ENCODE measurements around the gene TCEANC. TPM values are rescaled to one million over a fixed set of nuclear protein-coding genes. Genes with fewer than 3 reads are reported as not detected.

Gene TCEANC
- polyA plus RNA-seq, 2 donors, result 0.85 to 1.2 TPM

GRCh38 chrX:13695601-13696115, 42.7 kb downstream of the TCEANC start:
- 74 to 83% methylated on average over 4 of the region's 4 CpGs for WGBS, 2 donors
- no peaks in the 10 kb centered on the region for H3K9me3 ChIP-seq (ENCODE audit: control insufficient read depth in 2 of 2, insufficient read depth in 1 of 2, low read depth in 1 of 2, low read length in 1 of 2)
- no peak overlapping the region for H3K27ac ChIP-seq (ENCODE audit: low read depth in 2 of 2, low read length in 1 of 2)
- peaks cover 0 to 6% of the 10 kb centered on the region in 2 donors for H3K27me3 ChIP-seq (ENCODE audit: control insufficient read depth in 1 of 2, insufficient read depth in 2 of 2, low read length in 2 of 2)
- no peak overlapping the region for H3K4me3 ChIP-seq (ENCODE audit: low read depth in 1 of 2, low read length in 2 of 2)
- no peaks in the 10 kb centered on the region for H3K4me1 ChIP-seq (ENCODE audit: control insufficient read depth in 2 of 2, insufficient read depth in 2 of 2, low read length in 1 of 2)
- H3K36me3 ChIP-seq (ENCODE audit: control insufficient read depth in 2 of 2, insufficient read depth in 2 of 2, low read length in 1 of 2), result no peaks in the 10 kb centered on the region

DNA sequence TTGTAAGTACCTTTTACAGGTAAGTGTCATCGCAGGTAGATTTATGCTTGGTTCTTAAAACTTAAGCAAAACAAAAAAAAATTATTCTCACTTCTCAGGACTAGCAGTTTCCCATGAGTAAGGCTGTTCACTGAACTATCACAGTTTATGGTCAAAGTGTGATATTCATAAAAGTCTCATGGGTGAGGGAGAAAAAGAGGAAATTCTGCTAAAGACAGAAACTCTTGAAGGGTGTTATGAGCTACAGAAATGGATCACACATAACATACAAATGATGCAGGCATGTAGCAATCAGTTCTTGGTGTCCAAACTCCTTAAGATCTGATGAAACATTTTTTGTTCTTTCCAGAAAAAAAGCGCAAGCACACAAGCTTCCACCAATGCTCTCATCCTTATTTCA, 44.5 kb downstream of the TCEANC start:
- WGBS, 2 donors, result 95 to 97% methylated on average over 2 of the region's 2 CpGs

GRCh38 chrX:13697976-13698375, 45.0 kb downstream of the TCEANC start:
- Histone ChIP-seq H3K9me3 (ENCODE audit: control insufficient read depth in 2 of 2, insufficient read depth in 1 of 2, low read depth in 1 of 2, low read length in 1 of 2) (no peaks in the 10 kb centered on the region), H3K4me3 (ENCODE audit: low read depth in 1 of 2, low read length in 2 of 2) (no peak overlapping the region), H3K4me1 (ENCODE audit: control insufficient read depth in 2 of 2, insufficient read depth in 2 of 2, low read length in 1 of 2) (no peaks in the 10 kb centered on the region), H3K36me3 (ENCODE audit: control insufficient read depth in 2 of 2, insufficient read depth in 2 of 2, low read length in 1 of 2) (no peaks in the 10 kb centered on the region), H3K27me3 (ENCODE audit: control insufficient read depth in 1 of 2, insufficient read depth in 2 of 2, low read length in 2 of 2) (peaks cover 0 to 3% of the 10 kb centered on the region in 2 donors), H3K27ac (ENCODE audit: low read depth in 2 of 2, low read length in 1 of 2) (no peak overlapping the region)
- WGBS, 2 donors, result 89 to 96% methylated on average over 1 of the region's 1 CpG

More for the DNA sequence above, 44.5 kb downstream of the TCEANC start:
- peaks cover 0 to 6% of the 10 kb centered on the region in 2 donors for H3K27me3 ChIP-seq (ENCODE audit: control insufficient read depth in 1 of 2, insufficient read depth in 2 of 2, low read length in 2 of 2)
- H3K36me3 ChIP-seq (ENCODE audit: control insufficient read depth in 2 of 2, insufficient read depth in 2 of 2, low read length in 1 of 2), result no peaks in the 10 kb centered on the region
- H3K4me1 ChIP-seq (ENCODE audit: control insufficient read depth in 2 of 2, insufficient read depth in 2 of 2, low read length in 1 of 2), result no peaks in the 10 kb centered on the region
- H3K27ac ChIP-seq (ENCODE audit: low read depth in 2 of 2, low read length in 1 of 2), result no peak overlapping the region
- H3K4me3 ChIP-seq (ENCODE audit: low read depth in 1 of 2, low read length in 2 of 2), result no peak overlapping the region
- H3K9me3 ChIP-seq (ENCODE audit: control insufficient read depth in 2 of 2, insufficient read depth in 1 of 2, low read depth in 1 of 2, low read length in 1 of 2), result no peaks in the 10 kb centered on the region

DNA sequence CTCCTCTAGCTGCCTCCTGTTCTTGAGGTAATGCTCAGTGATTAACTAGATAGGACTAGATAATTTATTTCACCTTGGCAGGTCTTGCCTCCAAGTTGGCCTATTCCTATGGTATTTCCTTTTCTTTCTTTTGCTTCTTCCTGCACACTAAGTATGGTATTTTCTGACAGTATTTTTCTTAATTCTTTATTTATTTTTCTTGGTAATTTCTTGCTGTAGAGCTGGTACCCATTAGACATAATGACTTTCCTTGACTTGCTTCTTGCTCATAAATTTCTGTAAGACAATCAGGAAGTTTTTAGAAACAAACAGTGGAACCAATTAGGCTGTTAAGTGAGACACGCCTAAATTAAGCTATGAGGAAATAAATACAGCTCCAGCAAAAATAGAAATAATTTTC, 45.5 kb downstream of the TCEANC start:
- no peaks in the 10 kb centered on the region for H3K4me1 ChIP-seq (ENCODE audit: control insufficient read depth in 2 of 2, insufficient read depth in 2 of 2, low read length in 1 of 2)

GRCh38 chrX:13699183-13699826, 46.4 kb downstream of the TCEANC start:
- Histone ChIP-seq H3K4me3 (ENCODE audit: low read depth in 1 of 2, low read length in 2 of 2) (no peak overlapping the region), H3K27ac (ENCODE audit: low read depth in 2 of 2, low read length in 1 of 2) (no peak overlapping the region), H3K27me3 (ENCODE audit: control insufficient read depth in 1 of 2, insufficient read depth in 2 of 2, low read length in 2 of 2) (no peaks in the 10 kb centered on the region), H3K4me1 (ENCODE audit: control insufficient read depth in 2 of 2, insufficient read depth in 2 of 2, low read length in 1 of 2) (no peaks in the 10 kb centered on the region), H3K9me3 (ENCODE audit: control insufficient read depth in 2 of 2, insufficient read depth in 1 of 2, low read depth in 1 of 2, low read length in 1 of 2) (no peaks in the 10 kb centered on the region), H3K36me3 (ENCODE audit: control insufficient read depth in 2 of 2, insufficient read depth in 2 of 2, low read length in 1 of 2) (no peaks in the 10 kb centered on the region)
- WGBS, 2 donors, result 58% methylated on average over 7 of the region's 7 CpGs

More for the DNA sequence above, 45.5 kb downstream of the TCEANC start:
- no peak overlapping the region for H3K4me3 ChIP-seq (ENCODE audit: low read depth in 1 of 2, low read length in 2 of 2)
- H3K36me3 ChIP-seq (ENCODE audit: control insufficient read depth in 2 of 2, insufficient read depth in 2 of 2, low read length in 1 of 2), result no peaks in the 10 kb centered on the region
- H3K27me3 ChIP-seq (ENCODE audit: control insufficient read depth in 1 of 2, insufficient read depth in 2 of 2, low read length in 2 of 2), result no peaks in the 10 kb centered on the region
- H3K27ac ChIP-seq (ENCODE audit: low read depth in 2 of 2, low read length in 1 of 2), result no peak overlapping the region
- no peaks in the 10 kb centered on the region for H3K9me3 ChIP-seq (ENCODE audit: control insufficient read depth in 2 of 2, insufficient read depth in 1 of 2, low read depth in 1 of 2, low read length in 1 of 2)
- WGBS, 2 donors, result 27 to 40% methylated on average over 1 of the region's 1 CpG

DNA sequence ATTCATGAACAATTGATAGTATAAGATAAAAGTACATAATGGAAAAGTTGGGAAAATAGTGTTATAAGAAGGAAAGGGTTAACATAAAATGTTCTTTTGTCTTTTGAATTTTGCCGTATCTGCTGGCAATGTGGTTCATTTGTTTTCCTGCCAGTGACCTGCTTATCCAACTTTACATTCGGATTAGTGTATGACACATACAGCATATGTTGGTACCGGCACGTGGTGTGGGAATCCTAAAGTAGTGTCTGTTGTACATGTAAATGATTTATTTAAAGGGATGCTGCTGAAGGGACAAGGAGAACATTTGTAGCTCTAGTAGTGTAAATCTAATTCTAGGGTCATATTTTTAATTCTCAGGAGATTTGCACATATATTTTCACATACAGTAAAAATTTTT, 47.4 kb downstream of the TCEANC start:
- Histone ChIP-seq H3K36me3 (ENCODE audit: control insufficient read depth in 2 of 2, insufficient read depth in 2 of 2, low read length in 1 of 2) (no peaks in the 10 kb centered on the region), H3K4me3 (ENCODE audit: low read depth in 1 of 2, low read length in 2 of 2) (no peak overlapping the region), H3K4me1 (ENCODE audit: control insufficient read depth in 2 of 2, insufficient read depth in 2 of 2, low read length in 1 of 2) (no peaks in the 10 kb centered on the region), H3K27me3 (ENCODE audit: control insufficient read depth in 1 of 2, insufficient read depth in 2 of 2, low read length in 2 of 2) (no peaks in the 10 kb centered on the region), H3K9me3 (ENCODE audit: control insufficient read depth in 2 of 2, insufficient read depth in 1 of 2, low read depth in 1 of 2, low read length in 1 of 2) (no peaks in the 10 kb centered on the region), H3K27ac (ENCODE audit: low read depth in 2 of 2, low read length in 1 of 2) (no peak overlapping the region)
- WGBS, 2 donors, result 39 to 45% methylated on average over 4 of the region's 4 CpGs

- no peaks in the 10 kb centered on the region for H3K9me3 ChIP-seq (ENCODE audit: control insufficient read depth in 2 of 2, insufficient read depth in 1 of 2, low read depth in 1 of 2, low read length in 1 of 2)
- 77 to 83% methylated on average over 5 of the region's 5 CpGs for WGBS, 2 donors
Measured at GRCh38 chrX:13702111-13702789, 49.3 kb downstream of the TCEANC start.

DNA sequence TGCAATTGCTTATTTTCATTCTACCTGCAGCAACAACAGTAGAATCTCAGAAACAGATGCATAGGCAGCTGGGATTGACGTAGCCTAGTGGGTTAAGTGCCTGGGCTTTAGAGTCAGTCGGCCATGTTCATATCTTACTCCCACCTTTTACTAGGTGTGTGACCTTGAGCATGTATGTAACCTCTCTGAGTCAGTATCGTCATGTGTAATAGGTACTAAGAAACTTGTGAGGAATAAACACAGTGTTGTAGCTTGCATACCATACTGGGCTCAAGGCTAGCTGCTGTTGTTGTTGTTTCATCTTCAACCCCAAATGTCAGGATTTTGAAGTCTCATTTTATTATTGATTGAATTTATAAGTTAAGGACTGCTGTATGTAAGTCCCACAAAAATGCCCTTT, 50.2 kb downstream of the TCEANC start:
- no peak overlapping the region for H3K4me3 ChIP-seq (ENCODE audit: low read depth in 1 of 2, low read length in 2 of 2)
- H3K27ac ChIP-seq (ENCODE audit: low read depth in 2 of 2, low read length in 1 of 2), result no peak overlapping the region
- 71 to 88% methylated on average over 3 of the region's 3 CpGs for WGBS, 2 donors
- no peaks in the 10 kb centered on the region for H3K4me1 ChIP-seq (ENCODE audit: control insufficient read depth in 2 of 2, insufficient read depth in 2 of 2, low read length in 1 of 2)
- no peaks in the 10 kb centered on the region for H3K27me3 ChIP-seq (ENCODE audit: control insufficient read depth in 1 of 2, insufficient read depth in 2 of 2, low read length in 2 of 2)
- H3K9me3 ChIP-seq (ENCODE audit: control insufficient read depth in 2 of 2, insufficient read depth in 1 of 2, low read depth in 1 of 2, low read length in 1 of 2), result no peaks in the 10 kb centered on the region
- no peaks in the 10 kb centered on the region for H3K36me3 ChIP-seq (ENCODE audit: control insufficient read depth in 2 of 2, insufficient read depth in 2 of 2, low read length in 1 of 2)

More at GRCh38 chrX:13702111-13702789, 49.3 kb downstream of the TCEANC start:
- Histone ChIP-seq H3K27ac (ENCODE audit: low read depth in 2 of 2, low read length in 1 of 2) (no peak overlapping the region), H3K4me1 (ENCODE audit: control insufficient read depth in 2 of 2, insufficient read depth in 2 of 2, low read length in 1 of 2) (no peaks in the 10 kb centered on the region), H3K36me3 (ENCODE audit: control insufficient read depth in 2 of 2, insufficient read depth in 2 of 2, low read length in 1 of 2) (no peaks in the 10 kb centered on the region), H3K27me3 (ENCODE audit: control insufficient read depth in 1 of 2, insufficient read depth in 2 of 2, low read length in 2 of 2) (no peaks in the 10 kb centered on the region), H3K4me3 (ENCODE audit: low read depth in 1 of 2, low read length in 2 of 2) (no peak overlapping the region)

- no peaks in the 10 kb centered on the region for H3K27me3 ChIP-seq (ENCODE audit: control insufficient read depth in 1 of 2, insufficient read depth in 2 of 2, low read length in 2 of 2)
- no peaks in the 10 kb centered on the region for H3K36me3 ChIP-seq (ENCODE audit: control insufficient read depth in 2 of 2, insufficient read depth in 2 of 2, low read length in 1 of 2)
- H3K27ac ChIP-seq (ENCODE audit: low read depth in 2 of 2, low read length in 1 of 2), result no peak overlapping the region
- no peaks in the 10 kb centered on the region for H3K9me3 ChIP-seq (ENCODE audit: control insufficient read depth in 2 of 2, insufficient read depth in 1 of 2, low read depth in 1 of 2, low read length in 1 of 2)
- H3K4me1 ChIP-seq (ENCODE audit: control insufficient read depth in 2 of 2, insufficient read depth in 2 of 2, low read length in 1 of 2), result no peaks in the 10 kb centered on the region
- WGBS, 2 donors, result 48 to 58% methylated on average over 3 of the region's 3 CpGs
- H3K4me3 ChIP-seq (ENCODE audit: low read depth in 1 of 2, low read length in 2 of 2), result no peak overlapping the region
Measured at GRCh38 chrX:13703589-13703988, 50.6 kb downstream of the TCEANC start.
